HepG2 (cell line): Measurements from ENCODE around the gene MRPL38. TPM values are rescaled to one million over a fixed set of nuclear protein-coding genes. Genes with fewer than 3 reads are reported as not detected.

Source experiments
- DNMT3B ChIP-seq: conservative IDR thresholded peaks from 2 replicates; pipeline ENCODE4 v1.6.1; 2016; ENCODE audit warnings: missing biosample characterization, control low read depth
- FOXK2 ChIP-seq: fragments of 450-650 bp; IDR thresholded peaks from 2 replicates; pipeline ENCODE4 v1.6.1; 2016
- IRX3 ChIP-seq: sonication (generic); formaldehyde crosslinking; IDR thresholded peaks from 2 replicates; pipeline ENCODE4 v1.8.1; 2023; ENCODE audit warnings: mild to moderate bottlenecking, low read depth, missing genetic modification reagents, borderline replicate concordance
- MEF2D ChIP-seq: sonication (generic); formaldehyde crosslinking; IDR thresholded peaks from 2 replicates; pipeline ENCODE4 v1.5.1; 2020; ENCODE audit warnings: mild to moderate bottlenecking, missing genetic modification reagents
- MXD4 ChIP-seq: IDR thresholded peaks from 2 replicates; pipeline ENCODE4 v1.6.1; 2016; ENCODE audit warnings: mild to moderate bottlenecking, missing biosample characterization, missing genetic modification reagents
- PHF20 ChIP-seq: sonication (generic); formaldehyde crosslinking; IDR thresholded peaks from 2 replicates; pipeline ENCODE4 v1.5.0; 2020; ENCODE audit warnings: mild to moderate bottlenecking, missing genetic modification reagents
- POLR2A ChIP-seq, 2 experiments: IDR thresholded peaks; 2 replicates each; pipeline ENCODE4 v1.6.1; 2011; ENCODE audit warnings: low read depth in 2 of 2, low read length in 2 of 2, mild to moderate bottlenecking in 1 of 2, moderate library complexity in 1 of 2; ENCODE audit not compliant: insufficient read depth in 1 of 2
- PRMT3 ChIP-seq: sonication (generic); formaldehyde crosslinking; IDR thresholded peaks from 2 replicates; pipeline ENCODE4 v1.8.1; 2022; ENCODE audit warnings: low read depth, mild to moderate bottlenecking, moderate library complexity, missing genetic modification reagents, borderline replicate concordance
- RCOR2 ChIP-seq: IDR thresholded peaks from 2 replicates; pipeline ENCODE4 v1.6.1; 2016; ENCODE audit warnings: missing biosample characterization, missing genetic modification reagents
- REPIN1 ChIP-seq: sonication (generic); formaldehyde crosslinking; IDR thresholded peaks from 2 replicates; pipeline ENCODE4 v1.8.0; 2022; ENCODE audit warnings: missing genetic modification reagents, low read depth, mild to moderate bottlenecking, borderline replicate concordance
- SMYD3 ChIP-seq: sonication (generic); formaldehyde crosslinking; IDR thresholded peaks from 2 replicates; pipeline ENCODE4 v1.8.1; 2023; ENCODE audit warnings: mild to moderate bottlenecking, missing genetic modification reagents
- SNRNP70 ChIP-seq: fragments of 200-400 bp; formaldehyde crosslinking; IDR thresholded peaks from 2 replicates; pipeline ENCODE4 v1.6.1; 2017; ENCODE audit warnings: mild to moderate bottlenecking, low read depth, low read length, moderate library complexity
- SRF ChIP-seq: IDR thresholded peaks from 2 replicates; pipeline ENCODE4 v1.6.1; 2011; ENCODE audit warnings: mild to moderate bottlenecking, low read depth, low read length, moderate library complexity
- TCF7L2 ChIP-seq: IDR thresholded peaks from 2 replicates; pipeline ENCODE4 v1.6.1; 2011; ENCODE audit warnings: mild to moderate bottlenecking, low read depth, low read length, moderate library complexity
- ZNF20 ChIP-seq: sonication (generic); formaldehyde crosslinking; IDR thresholded peaks from 2 replicates; pipeline ENCODE4 v1.4.0; 2020; ENCODE audit warnings: mild to moderate bottlenecking, moderate library complexity, missing genetic modification reagents
- ZNF383 ChIP-seq: sonication (generic); formaldehyde crosslinking; IDR thresholded peaks from 2 replicates; pipeline ENCODE4 v1.4.0; 2020; ENCODE audit warnings: missing genetic modification reagents, mild to moderate bottlenecking, borderline replicate concordance
- ZNF468 ChIP-seq: sonication (generic); formaldehyde crosslinking; IDR thresholded peaks from 2 replicates; pipeline ENCODE4 v1.8.0; 2022; ENCODE audit warnings: mild to moderate bottlenecking, moderate library complexity, missing genetic modification reagents
- ZNF501 ChIP-seq: sonication (generic); formaldehyde crosslinking; IDR thresholded peaks from 2 replicates; pipeline ENCODE4 v1.5.1; 2020; ENCODE audit warnings: mild to moderate bottlenecking, moderate library complexity, missing genetic modification reagents
- ZNF530 ChIP-seq: sonication (generic); formaldehyde crosslinking; IDR thresholded peaks from 2 replicates; pipeline ENCODE4 v1.5.0; 2020; ENCODE audit warnings: low read depth, mild to moderate bottlenecking, missing genetic modification reagents
- ZNF709 ChIP-seq: sonication (generic); formaldehyde crosslinking; IDR thresholded peaks from 2 replicates; pipeline ENCODE4 v1.5.0; 2020; ENCODE audit warnings: mild to moderate bottlenecking, missing genetic modification reagents
- ZNF777 ChIP-seq: sonication (generic); formaldehyde crosslinking; IDR thresholded peaks from 2 replicates; pipeline ENCODE4 v1.4.0; 2020; ENCODE audit warnings: missing genetic modification reagents
- ZUFSP ChIP-seq: sonication (generic); formaldehyde crosslinking; IDR thresholded peaks from 2 replicates; pipeline ENCODE4 v1.9.0; 2021; ENCODE audit warnings: missing genetic modification reagents, mild to moderate bottlenecking, borderline replicate concordance
- polyA plus RNA-seq, 8 experiments: library from polyadenylated mRNA; depleted of rRNA in 3 of 8; stranded (reverse) in 7 of 8; unstranded in 1 of 8; fragments of >200 nt; fragmentation: Illumina TruSeq in 4 of 8; extraction: Trizol in 4 of 8; gene quantifications; 2 replicates each; pipeline versions ENCODE4 v1.2.1 to v1.2.3, GENCODE V29; 2011 to 2016; ENCODE audit warnings: low read depth in 4 of 8, missing spikeins in 1 of 8, mixed read lengths in 1 of 8; ENCODE audit not compliant: insufficient read depth in 1 of 8
- total RNA-seq, 5 experiments: library from RNA; depleted of rRNA; stranded (reverse); fragments of >200 nt; fragmentation: Illumina TruSeq; extraction: Trizol; gene quantifications; 2 replicates each; pipeline ENCODE4 v1.2.3, GENCODE V29; 2016; ENCODE audit warnings: low read depth in 1 of 5
- TF ChIP-seq, protein P1 (sequence below): sonication (generic); formaldehyde crosslinking; IDR thresholded peaks from 2 replicates; pipeline ENCODE4 v1.4.0; 2020; ENCODE audit warnings: missing genetic modification reagents, borderline replicate concordance
- TF ChIP-seq, protein P2 (sequence below): sonication (generic); formaldehyde crosslinking; IDR thresholded peaks from 2 replicates; pipeline ENCODE4 v1.4.0; 2020; ENCODE audit warnings: missing genetic modification reagents

The MRPL38 gene
- total and polyA plus RNA-seq, 2 of the 13 experiments (the other 11 are each of a cell fraction or from before 2014, with no cell fraction given), result 83.7 to 125 TPM

GRCh38 chr17:75877752-75878173 is 26.9 kb downstream of the MRPL38 start (continued):
- TF ChIP-seq, protein P1, sequence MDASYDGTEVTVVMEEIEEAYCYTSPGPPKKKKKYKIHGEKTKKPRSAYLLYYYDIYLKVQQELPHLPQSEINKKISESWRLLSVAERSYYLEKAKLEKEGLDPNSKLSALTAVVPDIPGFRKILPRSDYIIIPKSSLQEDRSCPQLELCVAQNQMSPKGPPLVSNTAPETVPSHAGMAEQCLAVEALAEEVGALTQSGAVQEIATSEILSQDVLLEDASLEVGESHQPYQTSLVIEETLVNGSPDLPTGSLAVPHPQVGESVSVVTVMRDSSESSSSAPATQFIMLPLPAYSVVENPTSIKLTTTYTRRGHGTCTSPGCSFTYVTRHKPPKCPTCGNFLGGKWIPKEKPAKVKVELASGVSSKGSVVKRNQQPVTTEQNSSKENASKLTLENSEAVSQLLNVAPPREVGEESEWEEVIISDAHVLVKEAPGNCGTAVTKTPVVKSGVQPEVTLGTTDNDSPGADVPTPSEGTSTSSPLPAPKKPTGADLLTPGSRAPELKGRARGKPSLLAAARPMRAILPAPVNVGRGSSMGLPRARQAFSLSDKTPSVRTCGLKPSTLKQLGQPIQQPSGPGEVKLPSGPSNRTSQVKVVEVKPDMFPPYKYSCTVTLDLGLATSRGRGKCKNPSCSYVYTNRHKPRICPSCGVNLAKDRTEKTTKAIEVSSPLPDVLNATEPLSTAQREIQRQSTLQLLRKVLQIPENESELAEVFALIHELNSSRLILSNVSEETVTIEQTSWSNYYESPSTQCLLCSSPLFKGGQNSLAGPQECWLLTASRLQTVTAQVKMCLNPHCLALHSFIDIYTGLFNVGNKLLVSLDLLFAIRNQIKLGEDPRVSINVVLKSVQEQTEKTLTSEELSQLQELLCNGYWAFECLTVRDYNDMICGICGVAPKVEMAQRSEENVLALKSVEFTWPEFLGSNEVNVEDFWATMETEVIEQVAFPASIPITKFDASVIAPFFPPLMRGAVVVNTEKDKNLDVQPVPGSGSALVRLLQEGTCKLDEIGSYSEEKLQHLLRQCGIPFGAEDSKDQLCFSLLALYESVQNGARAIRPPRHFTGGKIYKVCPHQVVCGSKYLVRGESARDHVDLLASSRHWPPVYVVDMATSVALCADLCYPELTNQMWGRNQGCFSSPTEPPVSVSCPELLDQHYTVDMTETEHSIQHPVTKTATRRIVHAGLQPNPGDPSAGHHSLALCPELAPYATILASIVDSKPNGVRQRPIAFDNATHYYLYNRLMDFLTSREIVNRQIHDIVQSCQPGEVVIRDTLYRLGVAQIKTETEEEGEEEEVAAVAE (CRISPR knock-in tag), result no peak
- TF ChIP-seq ZNF468 (CRISPR knock-in tag), result no peak
- TF ChIP-seq ZNF709 (CRISPR knock-in tag), result peak; percentile 74
- TF ChIP-seq SRF, result no peak
- TF ChIP-seq ZNF777 (CRISPR knock-in tag), result no peak; the same call in 1 of the 2 replicates
- TF ChIP-seq PRMT3 (CRISPR knock-in tag), result no peak
- peak; percentile 91; the same call in 1 of the 2 replicates for TF ChIP-seq IRX3
- TF ChIP-seq SMYD3 (CRISPR knock-in tag), result no peak
- no peak; the same call in 1 of the 2 replicates for TF ChIP-seq REPIN1
- no peak; the same call in 1 of the 2 replicates for TF ChIP-seq MEF2D (CRISPR knock-in tag)
- TF ChIP-seq, protein P2, sequence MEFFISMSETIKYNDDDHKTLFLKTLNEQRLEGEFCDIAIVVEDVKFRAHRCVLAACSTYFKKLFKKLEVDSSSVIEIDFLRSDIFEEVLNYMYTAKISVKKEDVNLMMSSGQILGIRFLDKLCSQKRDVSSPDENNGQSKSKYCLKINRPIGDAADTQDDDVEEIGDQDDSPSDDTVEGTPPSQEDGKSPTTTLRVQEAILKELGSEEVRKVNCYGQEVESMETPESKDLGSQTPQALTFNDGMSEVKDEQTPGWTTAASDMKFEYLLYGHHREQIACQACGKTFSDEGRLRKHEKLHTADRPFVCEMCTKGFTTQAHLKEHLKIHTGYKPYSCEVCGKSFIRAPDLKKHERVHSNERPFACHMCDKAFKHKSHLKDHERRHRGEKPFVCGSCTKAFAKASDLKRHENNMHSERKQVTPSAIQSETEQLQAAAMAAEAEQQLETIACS, result peak; percentile 78
- peak; percentile 81; the same call in 1 of the 2 replicates for TF ChIP-seq ZNF383 (CRISPR knock-in tag)
- TF ChIP-seq ZUFSP (CRISPR knock-in tag), result no peak
- TF ChIP-seq ZNF501 (CRISPR knock-in tag), result no peak
- no peak for TF ChIP-seq DNMT3B (CRISPR knock-in tag)
- peak; percentile 68 for TF ChIP-seq MXD4 (CRISPR knock-in tag)
- TF ChIP-seq FOXK2, result no peak
- no peak for TF ChIP-seq RCOR2
- TF ChIP-seq POLR2A (IDR thresholded peaks at IDR 0.05; ENCODE audit: insufficient read depth in 1 of 2, low read depth in 2 of 2, low read length in 2 of 2), result no peak; a peak in 1 of 4 replicates
- TF ChIP-seq PHF20 (CRISPR knock-in tag), result peak; percentile 23; the same call in 1 of the 2 replicates
- TF ChIP-seq ZNF530 (CRISPR knock-in tag), result no peak
- no peak for TF ChIP-seq SNRNP70
- no peak; the same call in 1 of the 2 replicates for TF ChIP-seq ZNF20 (CRISPR knock-in tag)
- no peak for TF ChIP-seq TCF7L2
